Uterus (tissue), 2 donors: ENCODE data around the gene FUCA1.

ENCODE experiments used
- CTCF ChIP-seq, 4 experiments: fragments of 200-600 bp in 2 of 4; fragments of 450-650 bp in 2 of 4; sonication (generic) in 2 of 4; IDR thresholded peaks; one replicate each; pipeline ENCODE4 v1.5.1; 2016 to 2019; ENCODE audit warnings: antibody characterized with exemption in 4 of 4, mild to moderate bottlenecking in 2 of 4, moderate library complexity in 1 of 4
- POLR2A ChIP-seq, 2 donors: fragments of 450-650 bp; IDR thresholded peaks; one replicate each; pipeline ENCODE4 v1.6.1; 2016; ENCODE audit warnings: antibody characterized with exemption in 2 of 2, mild to moderate bottlenecking in 1 of 2, moderate library complexity in 1 of 2

GRCh38 chr1:23899070-23899469, 31.0 kb upstream of the FUCA1 start:
- no peak for TF ChIP-seq CTCF (IDR thresholded peaks at IDR 0.05)
- no peak for TF ChIP-seq POLR2A (IDR thresholded peaks at IDR 0.05)
